ENCODE measurements around the gene OXSR1.
A peak's percentile ranks its signal among the peaks of the same experiment; 100 is the strongest.
"Not testable (repeated sequence)": the region's sequence is repeated elsewhere in the genome, so short reads cannot be mapped to it uniquely, and the experiment has no call there.

Gene OXSR1

GRCh38 chr3:38128303-38128655 lies 37.1 kb upstream of the OXSR1 start:
- no peak for DNase-seq (ENCODE audit: low read depth)

DNA sequence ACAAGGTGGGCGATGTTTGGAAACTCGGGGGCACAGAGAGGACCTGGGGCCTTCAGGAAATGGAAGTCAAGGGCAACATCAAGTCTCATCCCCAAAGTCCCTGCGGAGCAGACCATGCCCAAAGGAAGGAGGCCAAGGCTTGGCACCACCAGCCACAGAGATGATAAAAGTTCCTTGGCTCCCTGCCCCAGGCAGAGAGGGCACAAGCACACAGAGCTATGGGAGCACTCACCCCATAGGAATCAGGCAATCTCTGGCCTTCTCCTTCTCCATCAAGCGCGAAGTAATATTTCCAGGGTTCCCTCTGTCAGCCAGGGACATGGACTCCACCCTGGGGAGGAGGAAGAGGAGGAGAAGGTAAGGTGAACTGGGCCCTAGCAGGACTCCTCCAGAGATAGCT lies 36.3 kb upstream of the OXSR1 start:
- DNase-seq (ENCODE audit: low read depth) = no peak

GRCh38 chr3:38130631-38131065 lies 34.7 kb upstream of the OXSR1 start:
- DNase-seq (ENCODE audit: low read depth) = no peak

DNA sequence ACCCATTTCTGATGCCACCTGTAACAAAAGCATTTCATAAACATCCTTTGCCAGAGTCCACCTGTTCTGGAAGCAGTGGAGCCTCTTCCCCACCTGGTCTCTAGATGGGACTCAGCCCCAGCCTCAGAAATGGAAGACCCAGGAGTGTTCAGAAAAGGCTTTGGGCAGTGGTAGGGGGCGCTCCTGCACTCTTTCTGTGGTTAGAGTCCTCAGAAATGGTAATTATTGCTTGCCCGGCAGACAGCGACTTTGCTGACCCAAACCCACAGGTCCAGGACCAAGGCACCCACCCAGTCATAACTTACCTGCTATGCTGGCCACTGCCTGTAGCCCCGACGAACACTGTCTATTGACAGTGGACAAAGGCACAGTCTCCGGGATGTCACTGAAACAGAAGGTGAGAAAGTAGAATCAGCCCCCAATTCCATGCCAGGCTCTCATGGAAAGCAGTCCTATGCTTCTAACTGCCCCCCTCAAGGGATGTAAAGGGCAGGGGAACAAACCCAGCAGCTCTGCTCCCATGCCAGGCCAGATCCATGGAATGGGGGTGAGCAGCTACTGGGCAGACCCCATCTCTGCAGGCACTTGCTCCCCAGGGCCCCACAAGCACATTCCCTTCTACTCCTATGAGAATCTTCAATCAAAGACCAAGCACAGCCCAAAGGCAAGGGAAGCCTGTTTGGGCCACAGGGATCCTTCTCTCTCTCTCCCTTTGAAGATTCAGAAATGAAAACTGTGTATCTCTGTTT lies 33.5 kb upstream of the OXSR1 start:
- DNase-seq (ENCODE audit: low read depth) = no peak

DNA sequence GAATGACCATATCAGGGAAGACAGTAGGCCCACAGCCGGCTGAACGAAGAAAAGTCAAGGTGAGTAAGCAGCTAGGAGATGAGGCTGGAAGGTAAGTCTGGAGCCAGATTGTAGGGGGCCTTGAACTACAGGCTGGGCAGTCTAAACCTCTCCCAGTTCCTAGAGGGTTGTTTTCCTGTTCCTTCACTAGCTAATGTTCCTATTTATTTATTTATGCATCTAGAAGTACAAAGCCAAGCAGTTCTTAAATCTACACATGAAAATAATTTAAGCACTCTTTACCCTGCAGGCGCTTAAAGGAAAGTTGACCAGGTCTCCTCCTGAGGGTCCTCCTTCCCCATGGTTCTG lies 32.2 kb upstream of the OXSR1 start:
- DNase-seq (ENCODE audit: low read depth) = no peak

DNA sequence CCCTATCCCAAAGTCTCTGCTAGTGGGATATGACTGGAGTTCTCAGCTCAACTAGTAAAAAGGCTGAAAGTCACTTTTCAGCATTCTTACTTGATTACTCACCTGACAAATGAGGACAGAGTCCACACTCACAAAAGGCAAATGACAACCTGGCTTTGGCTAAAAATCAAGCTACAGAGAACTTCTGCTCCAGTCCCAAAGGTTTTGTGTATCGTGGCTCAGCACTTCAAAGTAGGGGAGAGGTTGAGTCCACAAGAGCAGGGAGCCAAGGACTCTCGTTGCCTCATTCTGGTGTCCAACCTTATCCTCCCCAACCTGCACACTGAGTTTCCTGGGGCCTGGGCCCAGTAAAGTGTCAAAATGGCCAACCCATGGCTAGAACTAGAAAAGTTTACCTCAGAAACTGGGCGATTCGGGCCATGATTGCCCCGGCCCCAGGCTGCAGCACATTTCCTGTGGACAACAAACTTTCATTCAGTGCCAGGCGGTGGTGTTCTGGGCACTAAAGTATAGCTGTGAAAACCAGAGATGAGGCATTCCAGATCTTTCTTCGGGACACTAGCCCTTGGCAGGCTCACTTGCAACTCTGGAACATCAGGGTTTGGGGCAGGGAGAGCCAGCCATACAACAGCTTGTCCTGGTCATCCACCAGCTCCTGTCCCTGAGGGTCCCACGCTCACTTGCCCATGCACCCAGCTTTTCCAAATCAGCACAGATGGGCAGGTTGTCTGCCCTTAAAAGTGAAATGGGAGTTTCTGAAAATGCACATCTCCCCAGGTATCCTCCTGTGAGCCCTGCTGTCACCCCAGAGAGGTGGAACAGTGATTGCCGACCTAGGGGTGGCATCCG lies 31.6 kb upstream of the OXSR1 start:
- no peak for DNase-seq (ENCODE audit: low read depth)

- not testable (repeated sequence) for DNase-seq (ENCODE audit: low read depth)
These were observed 30.7 kb upstream of the OXSR1 start for GRCh38 chr3:38134517-38135143.

DNA sequence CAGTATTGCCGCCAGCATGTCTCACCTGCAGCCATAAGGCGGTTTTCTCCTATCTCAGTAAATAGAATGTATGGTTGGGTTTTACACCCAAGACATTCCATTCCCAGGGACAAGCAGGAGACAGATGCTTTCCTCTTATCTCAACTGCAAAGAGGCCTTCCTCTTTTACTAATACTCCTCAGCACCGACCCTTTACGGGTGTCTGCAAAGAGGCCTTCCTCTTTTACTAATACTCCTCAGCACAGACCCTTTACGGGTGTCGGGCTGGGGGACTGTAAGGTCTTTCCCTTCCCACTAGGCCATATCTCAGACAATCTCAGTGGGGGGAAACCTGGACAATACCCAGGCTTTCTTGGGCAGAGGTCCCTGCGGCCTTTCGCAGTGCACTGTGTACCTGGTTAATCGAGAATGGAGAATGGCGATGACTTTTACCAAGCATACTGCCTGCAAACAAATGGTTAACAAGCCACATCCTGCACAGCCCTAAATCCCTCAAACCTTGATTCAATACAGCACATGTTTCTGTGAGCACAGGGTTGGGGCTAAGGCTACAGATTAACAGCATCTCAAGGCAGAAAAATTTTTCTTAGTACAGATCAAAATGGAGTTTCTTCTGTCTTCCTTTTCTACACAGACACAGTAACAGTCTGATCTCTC lies 29.6 kb upstream of the OXSR1 start:
- not testable (repeated sequence) for DNase-seq (ENCODE audit: low read depth)

GRCh38 chr3:38136393-38136776 lies 29.0 kb upstream of the OXSR1 start:
- no peak for DNase-seq (ENCODE audit: low read depth)

DNA sequence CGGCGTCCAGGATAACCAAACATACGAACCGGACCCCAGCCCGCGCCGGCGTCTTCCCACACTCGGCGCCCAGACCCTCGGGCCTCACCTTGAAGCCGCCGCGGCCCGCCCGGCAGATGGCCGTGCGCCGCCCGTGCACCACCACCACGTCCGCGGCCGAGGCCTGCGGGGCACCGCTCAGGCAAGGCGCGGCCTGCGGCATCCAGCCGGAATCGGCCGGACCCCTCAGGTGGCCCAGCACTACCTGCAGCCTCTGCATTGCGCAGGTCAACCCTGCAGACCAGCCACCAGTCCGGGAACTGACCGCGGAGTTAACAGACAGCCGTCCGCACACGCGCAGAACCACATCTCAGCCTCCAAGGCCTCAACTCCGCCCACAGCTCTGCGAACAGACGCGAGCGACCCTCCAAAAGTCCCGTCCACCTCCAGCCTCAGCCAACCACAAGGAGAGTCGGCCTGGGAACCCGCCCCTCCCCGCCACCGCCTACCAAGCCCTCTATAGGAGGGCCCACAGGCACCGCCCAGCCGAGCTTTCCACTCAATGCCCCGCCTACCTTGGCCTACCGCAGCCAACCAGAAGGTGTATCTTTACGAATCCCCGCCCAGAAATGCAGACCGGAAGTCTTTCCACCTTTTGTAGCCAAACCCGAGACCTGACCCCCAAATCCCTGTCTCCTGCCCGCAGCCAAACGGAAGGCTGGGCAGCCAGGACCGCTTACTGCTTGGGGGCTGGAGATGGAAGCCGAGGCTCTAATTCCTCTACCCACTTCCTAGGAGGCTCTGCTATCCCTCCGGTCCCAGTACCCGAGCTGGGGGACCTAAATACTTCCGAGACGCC lies 28.3 kb upstream of the OXSR1 start, which contains the start of gene ACAA1:
Gene ACAA1 (minus strand): TSS at position 351 of the 838 bp plus-strand sequence. CDS start 92 bp downstream, at position 259.
- peak; percentile 98 for DNase-seq (ENCODE audit: low read depth)

- DNase-seq (ENCODE audit: low read depth) = no peak
These were observed 27.6 kb upstream of the OXSR1 start for GRCh38 chr3:38137615-38138348.

GRCh38 chr3:38138349-38139190 lies 26.8 kb upstream of the OXSR1 start, which contains the start of gene MYD88:
MYD88 (plus strand) TSS chr3:38138661; CDS start chr3:38138701, 40 bp downstream.
- no peak for DNase-seq (ENCODE audit: low read depth)

DNA sequence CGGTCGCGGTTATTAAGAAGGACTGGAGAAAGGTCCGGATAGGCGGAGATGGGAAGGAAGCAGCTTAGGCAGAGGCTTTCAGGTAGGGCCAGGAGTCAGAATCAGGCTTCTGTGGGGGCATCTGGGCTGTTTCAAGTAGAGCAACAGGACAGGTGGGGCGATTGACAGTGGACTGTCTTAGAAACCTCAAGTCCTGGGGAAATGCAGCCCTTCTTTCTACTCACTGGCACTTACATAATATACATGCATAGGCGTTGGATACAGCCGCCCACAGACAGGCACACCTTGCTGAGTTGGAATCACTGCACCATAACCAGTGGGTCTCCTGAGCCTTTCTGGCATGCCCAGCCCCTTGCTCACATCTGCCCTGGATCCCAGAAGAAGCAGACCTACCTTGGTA lies 26.1 kb upstream of the OXSR1 start:
- no peak for DNase-seq (ENCODE audit: low read depth)

- no peak for DNase-seq (ENCODE audit: low read depth)
These were observed 25.7 kb upstream of the OXSR1 start for GRCh38 chr3:38139652-38140051.

DNA sequence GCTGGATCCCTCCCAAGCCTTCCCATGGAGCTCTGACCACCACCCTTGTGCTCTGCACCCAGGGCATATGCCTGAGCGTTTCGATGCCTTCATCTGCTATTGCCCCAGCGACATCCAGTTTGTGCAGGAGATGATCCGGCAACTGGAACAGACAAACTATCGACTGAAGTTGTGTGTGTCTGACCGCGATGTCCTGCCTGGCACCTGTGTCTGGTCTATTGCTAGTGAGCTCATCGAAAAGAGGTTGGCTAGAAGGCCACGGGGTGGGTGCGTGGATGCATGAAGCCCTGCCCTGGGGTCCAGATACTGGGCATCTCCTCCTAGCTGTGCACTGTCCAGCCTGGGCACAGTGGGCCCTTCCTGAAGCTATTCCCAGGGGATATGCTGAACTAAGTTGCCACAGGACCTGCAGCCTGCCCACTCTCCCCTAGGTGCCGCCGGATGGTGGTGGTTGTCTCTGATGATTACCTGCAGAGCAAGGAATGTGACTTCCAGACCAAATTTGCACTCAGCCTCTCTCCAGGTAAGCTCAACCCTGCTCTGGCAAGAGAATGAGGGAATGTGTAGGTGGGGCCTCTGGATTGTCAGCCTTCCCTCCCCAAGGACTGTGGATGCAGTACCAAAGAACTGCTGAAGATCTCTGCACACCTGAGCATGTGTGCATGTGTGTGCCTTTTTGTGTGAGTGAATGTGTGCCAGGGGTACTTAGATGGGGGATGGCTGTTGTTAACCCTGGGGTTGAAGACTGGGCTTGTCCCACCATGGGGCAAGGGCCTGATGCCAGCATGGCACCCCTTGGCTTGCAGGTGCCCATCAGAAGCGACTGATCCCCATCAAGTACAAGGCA lies 24.8 kb upstream of the OXSR1 start:
- DNase-seq (ENCODE audit: low read depth) = no peak

DNA sequence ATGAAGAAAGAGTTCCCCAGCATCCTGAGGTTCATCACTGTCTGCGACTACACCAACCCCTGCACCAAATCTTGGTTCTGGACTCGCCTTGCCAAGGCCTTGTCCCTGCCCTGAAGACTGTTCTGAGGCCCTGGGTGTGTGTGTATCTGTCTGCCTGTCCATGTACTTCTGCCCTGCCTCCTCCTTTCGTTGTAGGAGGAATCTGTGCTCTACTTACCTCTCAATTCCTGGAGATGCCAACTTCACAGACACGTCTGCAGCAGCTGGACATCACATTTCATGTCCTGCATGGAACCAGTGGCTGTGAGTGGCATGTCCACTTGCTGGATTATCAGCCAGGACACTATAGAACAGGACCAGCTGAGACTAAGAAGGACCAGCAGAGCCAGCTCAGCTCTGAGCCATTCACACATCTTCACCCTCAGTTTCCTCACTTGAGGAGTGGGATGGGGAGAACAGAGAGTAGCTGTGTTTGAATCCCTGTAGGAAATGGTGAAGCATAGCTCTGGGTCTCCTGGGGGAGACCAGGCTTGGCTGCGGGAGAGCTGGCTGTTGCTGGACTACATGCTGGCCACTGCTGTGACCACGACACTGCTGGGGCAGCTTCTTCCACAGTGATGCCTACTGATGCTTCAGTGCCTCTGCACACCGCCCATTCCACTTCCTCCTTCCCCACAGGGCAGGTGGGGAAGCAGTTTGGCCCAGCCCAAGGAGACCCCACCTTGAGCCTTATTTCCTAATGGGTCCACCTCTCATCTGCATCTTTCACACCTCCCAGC lies 24.0 kb upstream of the OXSR1 start:
- DNase-seq (ENCODE audit: low read depth) = no peak

GRCh38 chr3:38141952-38142273 lies 23.4 kb upstream of the OXSR1 start:
- DNase-seq (ENCODE audit: low read depth) = no peak

GRCh38 chr3:38142959-38143358 lies 22.4 kb upstream of the OXSR1 start:
- no peak for DNase-seq (ENCODE audit: low read depth)
